SU-DHL-6 (cell line): Measurements from ENCODE around the gene LPCAT3.
"Not testable (repeated sequence)": the region's sequence is repeated elsewhere in the genome, so short reads cannot be mapped to it uniquely, and the experiment has no call there.

Experiments
- H2AFZ ChIP-seq: fragments of 200-600 bp; sonication (generic); 2 replicates; pipeline ENCODE4 v1.6.1; 2014; ENCODE audit warnings: low read depth, mild to moderate bottlenecking, moderate library complexity, mixed read lengths, antibody characterized with exemption, low read length; ENCODE audit not compliant: severe bottlenecking
- H3F3A ChIP-seq: fragments of 200-600 bp; shearing (Covaris generic); 2 replicates; pipeline ENCODE4 v1.6.0; 2016; ENCODE audit warnings: antibody characterized with exemption, mild to moderate bottlenecking; ENCODE audit not compliant: insufficient read depth
- H3K27ac ChIP-seq: fragments of 200-600 bp; sonication (generic); 2 replicates; pipeline ENCODE4 v1.5.1; 2016; ENCODE audit warnings: low read depth, mild to moderate bottlenecking, low read length, moderate library complexity, mixed read lengths
- H3K27me3 ChIP-seq: fragments of 200-600 bp; sonication (generic), shearing (Covaris generic); 2 replicates; pipeline ENCODE4 v1.6.0; 2014; ENCODE audit warnings: mild to moderate bottlenecking, low read length
- H3K36me3 ChIP-seq: fragments of 200-600 bp; sonication (generic); 2 replicates; pipeline ENCODE4 v1.6.1; 2014; ENCODE audit warnings: mild to moderate bottlenecking, low read length, mixed read lengths
- H3K4me2 ChIP-seq: fragments of 300-600, 200-600 bp; shearing (Covaris generic), sonication (generic); 2 replicates; pipeline ENCODE4 v1.6.0; 2014; ENCODE audit warnings: low read length, low read depth, mild to moderate bottlenecking; ENCODE audit not compliant: poor library complexity, severe bottlenecking
- H3K4me3 ChIP-seq: fragments of 200-600 bp; sonication (generic); 2 replicates; pipeline ENCODE4 v1.5.1; 2014; ENCODE audit warnings: antibody characterized with exemption, low read length, mild to moderate bottlenecking, mixed read lengths; ENCODE audit not compliant: insufficient read depth, poor library complexity, severe bottlenecking
- H3K79me2 ChIP-seq: fragments of 200-600 bp; sonication (generic); 2 replicates; pipeline ENCODE4 v1.6.1; 2014; ENCODE audit warnings: mild to moderate bottlenecking, low read length, moderate library complexity; ENCODE audit not compliant: insufficient read depth
- H3K9ac ChIP-seq: fragments of 200-600 bp; sonication (generic); 2 replicates; pipeline ENCODE4 v1.7.0; 2014; ENCODE audit warnings: mild to moderate bottlenecking, low read length
- H3K9me2 ChIP-seq: fragments of 200-600 bp; sonication (generic); replicated peaks from 2 replicates; pipeline ENCODE4 v1.6.1; 2014; ENCODE audit warnings: low read length; ENCODE audit not compliant: insufficient read depth
- H3K9me3 ChIP-seq: fragments of 200-600 bp; sonication (generic); 2 replicates; pipeline ENCODE4 v1.6.1; 2014; ENCODE audit warnings: low read length, mixed read lengths; ENCODE audit not compliant: insufficient read depth
- H4K20me1 ChIP-seq: fragments of 200-600 bp; sonication (generic); 2 replicates; pipeline ENCODE4 v1.6.1; 2014; ENCODE audit warnings: low read depth, mild to moderate bottlenecking, antibody characterized with exemption, low read length, moderate library complexity, mixed read lengths
- EZH2phosphoT487 ChIP-seq: fragments of 200-600 bp; sonication (generic), shearing (Covaris generic); conservative IDR thresholded peaks from 2 replicates; pipeline ENCODE4 v1.6.1; 2018; ENCODE audit warnings: mild to moderate bottlenecking, antibody characterized with exemption, low read length, moderate library complexity, mixed read lengths
- TF ChIP-seq, protein P1 (sequence below): fragments of 200-600 bp; sonication (generic); IDR thresholded peaks from one replicate; pipeline ENCODE4 v1.5.1; 2017; ENCODE audit warnings: antibody characterized with exemption, mild to moderate bottlenecking, low read length, moderate library complexity; ENCODE audit not compliant: insufficient read depth, poor library complexity, severe bottlenecking

LPCAT3 gene

DNA sequence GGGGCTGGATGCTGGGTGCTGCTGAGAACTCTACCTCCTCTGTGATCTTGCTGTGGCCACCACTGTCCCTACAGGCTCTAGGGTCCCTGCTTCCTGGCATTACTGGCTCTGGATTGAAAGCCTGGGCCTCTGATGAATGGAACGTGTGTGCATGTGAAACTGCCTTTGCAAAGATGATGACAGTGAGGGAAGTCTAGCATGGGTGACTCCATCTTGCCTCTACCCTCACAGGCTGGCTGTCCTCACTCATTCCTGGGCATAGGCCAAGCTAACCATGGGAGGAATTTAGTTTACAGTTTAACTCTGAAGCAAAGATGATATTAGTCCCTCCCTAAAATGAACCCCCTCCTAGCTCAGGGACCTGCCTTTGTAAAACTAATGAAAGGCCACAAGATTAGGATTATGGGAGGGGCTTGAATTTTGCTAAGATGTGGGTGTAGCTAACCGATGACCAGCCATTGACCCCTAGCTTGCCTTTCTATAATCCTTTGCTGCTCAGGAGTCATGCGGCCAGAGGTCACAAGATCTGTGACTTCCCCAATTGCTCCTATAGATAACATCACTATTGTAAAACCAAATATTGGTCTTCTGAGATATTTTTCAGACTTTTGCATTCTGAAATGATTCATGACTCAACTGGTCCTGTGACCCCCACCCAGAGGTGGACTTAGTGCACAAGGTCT is 40.0 kb upstream of the LPCAT3 start:
- Histone ChIP-seq H3K36me3 (no peaks in the 10 kb centered on the region), H4K20me1 (no peaks in the 10 kb centered on the region), H3K27me3 (no peaks in the 10 kb centered on the region), H3K9me2 (no peaks in the 10 kb centered on the region), H3K9me3 (no peaks in the 10 kb centered on the region), H3K4me2 (no peak overlapping the region), H2AFZ (no peak overlapping the region), H3K79me2 (no peaks in the 10 kb centered on the region), H3K4me3 (no peak overlapping the region), H3F3A (no peaks in the 10 kb centered on the region), H3K9ac (no peak overlapping the region), H3K27ac (no peak overlapping the region)
- TF ChIP-seq, protein P1, sequence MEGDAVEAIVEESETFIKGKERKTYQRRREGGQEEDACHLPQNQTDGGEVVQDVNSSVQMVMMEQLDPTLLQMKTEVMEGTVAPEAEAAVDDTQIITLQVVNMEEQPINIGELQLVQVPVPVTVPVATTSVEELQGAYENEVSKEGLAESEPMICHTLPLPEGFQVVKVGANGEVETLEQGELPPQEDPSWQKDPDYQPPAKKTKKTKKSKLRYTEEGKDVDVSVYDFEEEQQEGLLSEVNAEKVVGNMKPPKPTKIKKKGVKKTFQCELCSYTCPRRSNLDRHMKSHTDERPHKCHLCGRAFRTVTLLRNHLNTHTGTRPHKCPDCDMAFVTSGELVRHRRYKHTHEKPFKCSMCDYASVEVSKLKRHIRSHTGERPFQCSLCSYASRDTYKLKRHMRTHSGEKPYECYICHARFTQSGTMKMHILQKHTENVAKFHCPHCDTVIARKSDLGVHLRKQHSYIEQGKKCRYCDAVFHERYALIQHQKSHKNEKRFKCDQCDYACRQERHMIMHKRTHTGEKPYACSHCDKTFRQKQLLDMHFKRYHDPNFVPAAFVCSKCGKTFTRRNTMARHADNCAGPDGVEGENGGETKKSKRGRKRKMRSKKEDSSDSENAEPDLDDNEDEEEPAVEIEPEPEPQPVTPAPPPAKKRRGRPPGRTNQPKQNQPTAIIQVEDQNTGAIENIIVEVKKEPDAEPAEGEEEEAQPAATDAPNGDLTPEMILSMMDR = no peak
- no peak for TF ChIP-seq EZH2phosphoT487

DNA sequence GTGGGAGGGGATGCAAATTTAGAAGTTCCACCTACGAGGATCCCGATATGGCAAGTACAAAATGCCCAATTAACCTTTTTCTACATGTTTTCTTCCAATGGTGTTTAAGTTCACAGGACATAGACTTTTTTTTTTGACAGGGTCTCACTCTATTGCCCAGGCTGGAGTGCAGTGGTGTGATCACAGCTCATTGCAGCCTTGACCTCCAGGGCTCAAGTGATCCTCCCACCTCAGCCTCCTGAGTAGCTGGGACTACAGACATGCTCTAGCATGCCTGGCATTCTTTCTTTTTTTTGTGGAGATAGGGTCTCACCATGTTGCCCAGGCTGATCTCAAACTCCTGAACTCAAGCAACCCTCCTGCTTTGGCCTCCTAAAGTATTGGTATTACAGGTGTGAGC is 37.5 kb upstream of the LPCAT3 start:
- not testable (repeated sequence) for H2AFZ ChIP-seq, H3K9me3 ChIP-seq, H3K4me2 ChIP-seq, H3K9ac ChIP-seq, H3K9me2 ChIP-seq, H3K27ac ChIP-seq, H3K79me2 ChIP-seq, H3K36me3 ChIP-seq, H3F3A ChIP-seq, H3K4me3 ChIP-seq, H4K20me1 ChIP-seq, H3K27me3 ChIP-seq

DNA sequence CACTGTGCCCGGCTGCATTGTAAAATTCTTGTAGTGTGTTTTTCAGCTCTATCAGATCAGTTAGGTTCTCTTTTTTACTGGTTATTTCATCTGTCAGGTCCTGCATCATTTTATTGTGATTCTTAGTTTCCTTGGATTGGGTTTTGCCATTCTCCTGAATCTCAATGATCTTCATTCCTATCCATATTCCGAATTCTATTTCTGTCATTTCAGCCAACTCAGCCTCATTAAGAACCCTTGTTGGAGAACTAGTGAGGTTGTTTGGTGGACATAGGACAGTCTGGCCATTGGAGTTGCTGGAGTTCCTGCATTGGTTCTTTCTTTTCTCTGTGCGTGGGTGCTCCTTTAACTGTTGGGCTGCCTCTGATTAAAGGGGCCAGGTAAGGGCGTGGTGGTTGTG is 36.6 kb upstream of the LPCAT3 start:
- Histone ChIP-seq H3K9me3 (no peaks in the 10 kb centered on the region), H3F3A (no peaks in the 10 kb centered on the region), H3K79me2 (no peaks in the 10 kb centered on the region), H3K27ac (no peak overlapping the region), H3K4me2 (no peak overlapping the region), H2AFZ (no peak overlapping the region), H4K20me1 (no peaks in the 10 kb centered on the region), H3K4me3 (no peak overlapping the region), H3K9ac (no peak overlapping the region), H3K27me3 (no peaks in the 10 kb centered on the region), H3K36me3 (no peaks in the 10 kb centered on the region), H3K9me2 (no peaks in the 10 kb centered on the region)
- no peak for TF ChIP-seq EZH2phosphoT487
- TF ChIP-seq, protein P1 = no peak

DNA sequence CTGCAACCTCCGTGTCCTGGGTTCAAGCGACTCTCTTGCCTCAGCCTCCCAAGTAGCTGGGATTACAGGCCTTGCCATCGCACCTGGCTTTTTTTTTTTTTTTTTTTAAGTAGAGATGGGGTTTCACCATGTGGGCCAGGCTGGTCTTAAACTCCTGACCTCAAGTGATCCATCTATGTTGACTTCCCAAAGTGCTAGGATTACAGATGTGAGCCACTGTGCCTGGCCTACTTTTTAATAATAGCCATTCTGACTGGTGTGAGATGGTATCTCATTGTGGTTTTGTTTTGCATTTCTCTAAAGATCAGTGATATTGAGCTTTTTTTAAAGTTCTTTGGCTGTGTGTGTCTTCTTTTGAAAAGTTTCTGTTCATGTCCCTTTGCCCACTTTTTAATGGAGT is 31.7 kb upstream of the LPCAT3 start:
- not testable (repeated sequence) for H3K27ac ChIP-seq, H3F3A ChIP-seq, H3K27me3 ChIP-seq, H4K20me1 ChIP-seq, H3K9me3 ChIP-seq, H3K36me3 ChIP-seq, H3K4me3 ChIP-seq, H3K9me2 ChIP-seq, H3K4me2 ChIP-seq, H3K79me2 ChIP-seq, H3K9ac ChIP-seq, H2AFZ ChIP-seq

DNA sequence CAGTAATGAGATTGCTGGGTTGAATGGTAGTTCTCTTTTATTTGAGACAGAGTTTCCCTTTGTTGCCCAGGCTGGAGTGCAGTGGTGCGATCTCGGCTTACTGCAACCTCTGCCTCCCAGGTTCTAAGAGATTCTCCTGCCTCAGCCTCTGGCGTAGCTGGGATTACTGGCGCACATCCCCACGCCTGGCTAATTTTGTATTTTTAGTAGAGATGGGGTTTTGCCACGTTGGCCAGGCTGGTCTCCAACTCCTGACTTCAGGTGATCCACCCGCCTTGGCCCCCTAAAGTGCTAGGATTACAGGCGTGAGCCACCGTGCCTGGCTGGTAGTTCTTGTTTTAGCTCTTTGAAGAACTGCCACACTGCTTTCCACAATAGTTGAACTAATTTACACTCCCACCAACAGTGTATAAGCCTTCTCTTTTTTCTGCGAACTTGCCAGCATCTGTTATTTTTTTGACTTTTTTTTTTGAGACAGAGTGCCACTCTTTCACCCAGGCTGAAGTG is 31.2 kb upstream of the LPCAT3 start:
- H3K9me2 ChIP-seq, H3K4me2 ChIP-seq: not testable (repeated sequence)

More for the DNA sequence above, 31.2 kb upstream of the LPCAT3 start:
- H3F3A ChIP-seq, H3K9me3 ChIP-seq, H4K20me1 ChIP-seq, H3K9ac ChIP-seq, H2AFZ ChIP-seq, H3K4me3 ChIP-seq, H3K36me3 ChIP-seq, H3K27me3 ChIP-seq, H3K27ac ChIP-seq, H3K79me2 ChIP-seq: not testable (repeated sequence)
